Measurements from ENCODE around the gene RALGAPB.

DNA sequence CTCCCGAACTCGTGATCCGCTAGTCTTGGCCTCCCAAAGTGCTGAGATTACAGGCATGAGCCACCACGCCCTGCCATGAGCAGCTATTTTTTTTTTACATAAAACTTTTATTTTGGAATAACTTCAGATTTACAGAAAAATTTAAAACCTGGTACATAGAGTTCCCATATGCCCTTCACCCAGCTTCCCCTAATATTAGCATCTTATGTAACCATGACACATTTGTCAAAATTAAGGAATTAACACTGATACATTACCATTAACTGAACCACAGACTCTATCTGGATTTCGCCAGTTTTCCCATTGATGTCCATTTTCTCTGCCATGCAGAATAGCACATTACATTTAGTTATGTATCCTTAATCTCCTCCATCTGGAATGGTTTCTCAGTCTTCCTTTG lies 14.3 kb upstream of the RALGAPB start:
- TF ChIP-seq, protein P1, sequence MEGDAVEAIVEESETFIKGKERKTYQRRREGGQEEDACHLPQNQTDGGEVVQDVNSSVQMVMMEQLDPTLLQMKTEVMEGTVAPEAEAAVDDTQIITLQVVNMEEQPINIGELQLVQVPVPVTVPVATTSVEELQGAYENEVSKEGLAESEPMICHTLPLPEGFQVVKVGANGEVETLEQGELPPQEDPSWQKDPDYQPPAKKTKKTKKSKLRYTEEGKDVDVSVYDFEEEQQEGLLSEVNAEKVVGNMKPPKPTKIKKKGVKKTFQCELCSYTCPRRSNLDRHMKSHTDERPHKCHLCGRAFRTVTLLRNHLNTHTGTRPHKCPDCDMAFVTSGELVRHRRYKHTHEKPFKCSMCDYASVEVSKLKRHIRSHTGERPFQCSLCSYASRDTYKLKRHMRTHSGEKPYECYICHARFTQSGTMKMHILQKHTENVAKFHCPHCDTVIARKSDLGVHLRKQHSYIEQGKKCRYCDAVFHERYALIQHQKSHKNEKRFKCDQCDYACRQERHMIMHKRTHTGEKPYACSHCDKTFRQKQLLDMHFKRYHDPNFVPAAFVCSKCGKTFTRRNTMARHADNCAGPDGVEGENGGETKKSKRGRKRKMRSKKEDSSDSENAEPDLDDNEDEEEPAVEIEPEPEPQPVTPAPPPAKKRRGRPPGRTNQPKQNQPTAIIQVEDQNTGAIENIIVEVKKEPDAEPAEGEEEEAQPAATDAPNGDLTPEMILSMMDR (IDR thresholded peaks at IDR 0.05; ENCODE audit: insufficient read depth, low read length, poor library complexity, severe bottlenecking) = no peak
- no peak for TF ChIP-seq EZH2phosphoT487 (conservative IDR thresholded peaks at IDR 0.05; ENCODE audit: low read length)
